ENCODE data around the gene DDRGK1.

DDRGK1 gene

GRCh38 chr20:3229158-3229557 lies 24.7 kb upstream of the DDRGK1 start:
- H3K4me1 Mint-ChIP-seq = peaks cover 2% of the 10 kb centered on the region
- no peaks in the 10 kb centered on the region for H3K9me3 Mint-ChIP-seq
- no peak for DNase-seq
- no peaks in the 10 kb centered on the region for H3K27me3 Mint-ChIP-seq
- no peaks in the 10 kb centered on the region for H3K36me3 Mint-ChIP-seq
- no peak overlapping the region for H3K27ac Mint-ChIP-seq
- H3K4me3 Mint-ChIP-seq = no peak overlapping the region
- CTCF ChIA-PET = no interaction called here

GRCh38 chr20:3228750-3229032 lies 24.2 kb upstream of the DDRGK1 start:
- CTCF ChIA-PET = no interaction called here
- Mint-ChIP-seq H3K9me3 (no peaks in the 10 kb centered on the region), H3K4me3 (no peak overlapping the region), H3K27me3 (no peaks in the 10 kb centered on the region), H3K36me3 (peaks cover under 1% of the 10 kb centered on the region), H3K4me1 (peaks cover 5% of the 10 kb centered on the region), H3K27ac (no peak overlapping the region)
- DNase-seq = no peak

GRCh38 chr20:3227936-3228749 lies 23.7 kb upstream of the DDRGK1 start:
- DNase-seq = no peak
- Mint-ChIP-seq H3K4me3 (no peak overlapping the region), H3K4me1 (peaks cover 10% of the 10 kb centered on the region), H3K27me3 (no peaks in the 10 kb centered on the region), H3K27ac (no peak overlapping the region), H3K9me3 (no peaks in the 10 kb centered on the region), H3K36me3 (peaks cover 3% of the 10 kb centered on the region)
- CTCF ChIA-PET = interaction anchor here (1.4 kb wide), 1 partner anchor 12 kb away, joined by 3 read pairs; no protein-coding TSS in a partner anchor

- Mint-ChIP-seq H3K27ac (no peak overlapping the region), H3K27me3 (no peaks in the 10 kb centered on the region), H3K4me3 (no peak overlapping the region), H3K36me3 (peaks cover 7% of the 10 kb centered on the region), H3K4me1 (peaks cover 17% of the 10 kb centered on the region), H3K9me3 (no peaks in the 10 kb centered on the region)
- no peak for DNase-seq
- CTCF ChIA-PET = interaction anchor here (1.4 kb wide), 1 partner anchor 13 kb away, joined by 3 read pairs; no protein-coding TSS in a partner anchor
Observed at GRCh38 chr20:3227506-3227905, 23.0 kb upstream of the DDRGK1 start.

- H3K27ac Mint-ChIP-seq = no peak overlapping the region
- H3K9me3 Mint-ChIP-seq = no peaks in the 10 kb centered on the region
- no peaks in the 10 kb centered on the region for H3K27me3 Mint-ChIP-seq
- CTCF ChIA-PET = interaction anchor here (1.4 kb wide), 1 partner anchor 13 kb away, joined by 3 read pairs; no protein-coding TSS in a partner anchor
- H3K4me1 Mint-ChIP-seq = peaks cover 20% of the 10 kb centered on the region
- no peak for DNase-seq
- H3K4me3 Mint-ChIP-seq = no peak overlapping the region
- H3K36me3 Mint-ChIP-seq = peaks cover 8% of the 10 kb centered on the region
Observed at GRCh38 chr20:3226864-3227263, 22.4 kb upstream of the DDRGK1 start.

- Mint-ChIP-seq H3K4me3 (no peak overlapping the region), H3K4me1 (peaks cover 24% of the 10 kb centered on the region), H3K27me3 (no peaks in the 10 kb centered on the region), H3K36me3 (peaks cover 15% of the 10 kb centered on the region), H3K9me3 (no peaks in the 10 kb centered on the region), H3K27ac (no peak overlapping the region)
- CTCF ChIA-PET = no interaction called here
- no peak for DNase-seq
Observed at GRCh38 chr20:3226093-3226492, 21.6 kb upstream of the DDRGK1 start.

GRCh38 chr20:3224681-3225421 lies 20.4 kb upstream of the DDRGK1 start:
- Mint-ChIP-seq H3K9me3 (no peaks in the 10 kb centered on the region), H3K36me3 (peaks cover 20% of the 10 kb centered on the region), H3K27ac (peak overlapping the region; percentile 19), H3K4me3 (no peak overlapping the region), H3K4me1 (peaks cover 24% of the 10 kb centered on the region), H3K27me3 (no peaks in the 10 kb centered on the region)
- CTCF ChIA-PET = no interaction called here
- DNase-seq = no peak

GRCh38 chr20:3223994-3224680 lies 19.7 kb upstream of the DDRGK1 start:
- Mint-ChIP-seq H3K4me3 (no peak overlapping the region), H3K27ac (peak overlapping the region; percentile 52)

GRCh38 chr20:3223651-3223993 lies 19.1 kb upstream of the DDRGK1 start:
- DNase-seq = no peak
- peak overlapping the region; percentile 86 for H3K27ac Mint-ChIP-seq
- H3K36me3 Mint-ChIP-seq = peaks cover 20% of the 10 kb centered on the region
- H3K27me3 Mint-ChIP-seq = no peaks in the 10 kb centered on the region
- H3K4me3 Mint-ChIP-seq = no peak overlapping the region
- no peaks in the 10 kb centered on the region for H3K9me3 Mint-ChIP-seq
- CTCF ChIA-PET = interaction anchor here (1.2 to 9.0 kb wide), 2 partner anchors 9 to 92 kb away, joined by 3 to 51 read pairs; no protein-coding TSS in a partner anchor
- H3K4me1 Mint-ChIP-seq = peaks cover 26% of the 10 kb centered on the region

More at GRCh38 chr20:3223994-3224680, 19.7 kb upstream of the DDRGK1 start:
- CTCF ChIA-PET = interaction anchor here (1.2 kb wide), 1 partner anchor 8 kb away, joined by 3 read pairs; no protein-coding TSS in a partner anchor
- H3K36me3 Mint-ChIP-seq = peaks cover 20% of the 10 kb centered on the region
- peaks cover 24% of the 10 kb centered on the region for H3K4me1 Mint-ChIP-seq
- DNase-seq = no peak
- no peaks in the 10 kb centered on the region for H3K27me3 Mint-ChIP-seq
- H3K9me3 Mint-ChIP-seq = no peaks in the 10 kb centered on the region

GRCh38 chr20:3222635-3223600 lies 18.4 kb upstream of the DDRGK1 start:
- H3K4me3 Mint-ChIP-seq = no peak overlapping the region
- H3K4me1 Mint-ChIP-seq = peaks cover 27% of the 10 kb centered on the region
- DNase-seq = peak; percentile 61
- CTCF ChIA-PET = interaction anchor here (0.6 to 9.0 kb wide), 4 partner anchors 10 to 473 kb away, joined by 3 to 51 read pairs (median 3); no protein-coding TSS in a partner anchor
- H3K27me3 Mint-ChIP-seq = no peaks in the 10 kb centered on the region
- no peaks in the 10 kb centered on the region for H3K9me3 Mint-ChIP-seq
- H3K27ac Mint-ChIP-seq = peak overlapping the region; percentile 86
- peaks cover 20% of the 10 kb centered on the region for H3K36me3 Mint-ChIP-seq

GRCh38 chr20:3221398-3222226 lies 17.1 kb upstream of the DDRGK1 start:
- CTCF ChIA-PET = interaction anchor here (0.6 to 9.0 kb wide), 3 partner anchors 94 to 472 kb away, joined by 3 to 51 read pairs (median 3); no protein-coding TSS in a partner anchor
- no peak overlapping the region for H3K4me3 Mint-ChIP-seq
- DNase-seq = no peak
- H3K27ac Mint-ChIP-seq = no peak overlapping the region
- no peaks in the 10 kb centered on the region for H3K9me3 Mint-ChIP-seq
- H3K27me3 Mint-ChIP-seq = no peaks in the 10 kb centered on the region
- peaks cover 20% of the 10 kb centered on the region for H3K36me3 Mint-ChIP-seq
- peaks cover 27% of the 10 kb centered on the region for H3K4me1 Mint-ChIP-seq

GRCh38 chr20:3218307-3218988 lies 14.0 kb upstream of the DDRGK1 start:
- no peaks in the 10 kb centered on the region for H3K27me3 Mint-ChIP-seq
- H3K27ac Mint-ChIP-seq = no peak overlapping the region
- peak; percentile 83 for DNase-seq
- no peak overlapping the region for H3K4me3 Mint-ChIP-seq
- CTCF ChIA-PET = interaction anchor here (0.7 to 9.0 kb wide), 10 partner anchors 8 to 492 kb away, joined by 3 to 51 read pairs (median 8); partner anchors contain the start of genes ITPA and SLC4A11
- peaks cover 27% of the 10 kb centered on the region for H3K36me3 Mint-ChIP-seq
- no peaks in the 10 kb centered on the region for H3K9me3 Mint-ChIP-seq
- peaks cover 20% of the 10 kb centered on the region for H3K4me1 Mint-ChIP-seq

Measured in activated naive CD4-positive, alpha-beta T cell treated with anti-CD3 and anti-CD28 coated beads, Interleukin-2, amount 10 ng/mL, durations not matched to agents 7 days and 5 days (primary cell).